ENCODE results near the gene AP1G2. TPM values are rescaled to one million over a fixed set of nuclear protein-coding genes. Genes with fewer than 3 reads are reported as not detected.

The AP1G2 gene
- total RNA-seq, 4 donors from 2014 or later, result 38.9 to 98.8 (median 68.8) TPM

GRCh38 chr14:23561259-23561658 is 6.3 kb downstream of the AP1G2 start:
- peaks cover 4 to 9% of the 10 kb centered on the region in 2 donors for H3K4me1 ChIP-seq
- no peaks in the 10 kb centered on the region for H3K36me3 ChIP-seq
- H3K27me3 ChIP-seq, result no peaks in the 10 kb centered on the region
- no peaks in the 10 kb centered on the region for H3K9me3 ChIP-seq
- no peak overlapping the region for H3K27ac ChIP-seq
- intact Hi-C loops (cut with DNase I; ENCODE audit: low total_unique reads), result loop anchor here (5.0 kb wide), 1 partner anchor 84 kb away; no protein-coding TSS in a partner anchor
- TF ChIP-seq CTCF (IDR thresholded peaks at IDR 0.05) (no peak), POLR2A (IDR thresholded peaks at IDR 0.05) (no peak)
- H3K4me3 ChIP-seq, result no peak overlapping the region
- DNase-seq, result no peak

- H3K4me3 ChIP-seq, result no peak overlapping the region
- no peaks in the 10 kb centered on the region for H3K9me3 ChIP-seq
- no peaks in the 10 kb centered on the region for H3K27me3 ChIP-seq
- peaks cover 4 to 9% of the 10 kb centered on the region in 2 donors for H3K4me1 ChIP-seq
- no peak for DNase-seq
- H3K27ac ChIP-seq, result no peak overlapping the region
- intact Hi-C loops (cut with DNase I; ENCODE audit: low total_unique reads), result loop anchor here (5.0 kb wide), 1 partner anchor 83 kb away; no protein-coding TSS in a partner anchor
- H3K36me3 ChIP-seq, result no peaks in the 10 kb centered on the region
- TF ChIP-seq CTCF (IDR thresholded peaks at IDR 0.05) (no peak), POLR2A (IDR thresholded peaks at IDR 0.05) (no peak)
Observed at GRCh38 chr14:23559926-23560520, 7.6 kb downstream of the AP1G2 start.

- no peaks in the 10 kb centered on the region for H3K27me3 ChIP-seq
- H3K27ac ChIP-seq, result no peak overlapping the region
- H3K4me1 ChIP-seq, result peaks cover 4 to 9% of the 10 kb centered on the region in 2 donors
- no peaks in the 10 kb centered on the region for H3K36me3 ChIP-seq
- no peak for DNase-seq
- TF ChIP-seq CTCF (IDR thresholded peaks at IDR 0.05) (peak; percentile 47 to 79 (median 55)), POLR2A (IDR thresholded peaks at IDR 0.05) (no peak)
- intact Hi-C loops (cut with DNase I; ENCODE audit: low total_unique reads), result no loop called here
- no peaks in the 10 kb centered on the region for H3K9me3 ChIP-seq
- H3K4me3 ChIP-seq, result no peak overlapping the region
Observed at GRCh38 chr14:23559010-23559925, 8.3 kb downstream of the AP1G2 start.

GRCh38 chr14:23558346-23559009 is 9.1 kb downstream of the AP1G2 start:
- no peak overlapping the region for H3K4me3 ChIP-seq
- no peaks in the 10 kb centered on the region for H3K9me3 ChIP-seq
- intact Hi-C loops (cut with DNase I; ENCODE audit: low total_unique reads), result no loop called here
- H3K36me3 ChIP-seq, result no peaks in the 10 kb centered on the region
- no peaks in the 10 kb centered on the region for H3K27me3 ChIP-seq
- H3K4me1 ChIP-seq, result peaks cover 4 to 9% of the 10 kb centered on the region in 2 donors
- no peak overlapping the region for H3K27ac ChIP-seq
- TF ChIP-seq POLR2A (IDR thresholded peaks at IDR 0.05) (no peak), CTCF (IDR thresholded peaks at IDR 0.05) (no peak)
- no peak for DNase-seq

Measured in uterus (tissue), 4 donors.